GM19397 (cell line): ENCODE results near the gene RALGAPA1.
"Not testable (repeated sequence)": the region's sequence is repeated elsewhere in the genome, so short reads cannot be mapped to it uniquely, and the experiment has no call there.

Source experiments
- ATAC-seq: cut with Tn5 transposase; IDR thresholded peaks from one replicate; pipeline ENCODE4 v1.9.1; 2021; ENCODE audit warnings: mild to moderate bottlenecking, moderate library complexity; ENCODE audit not compliant: unreplicated experiment

RALGAPA1 gene

GRCh38 chr14:35766036-35766699 is 42.9 kb downstream of the RALGAPA1 start:
- ATAC-seq = no peak

DNA sequence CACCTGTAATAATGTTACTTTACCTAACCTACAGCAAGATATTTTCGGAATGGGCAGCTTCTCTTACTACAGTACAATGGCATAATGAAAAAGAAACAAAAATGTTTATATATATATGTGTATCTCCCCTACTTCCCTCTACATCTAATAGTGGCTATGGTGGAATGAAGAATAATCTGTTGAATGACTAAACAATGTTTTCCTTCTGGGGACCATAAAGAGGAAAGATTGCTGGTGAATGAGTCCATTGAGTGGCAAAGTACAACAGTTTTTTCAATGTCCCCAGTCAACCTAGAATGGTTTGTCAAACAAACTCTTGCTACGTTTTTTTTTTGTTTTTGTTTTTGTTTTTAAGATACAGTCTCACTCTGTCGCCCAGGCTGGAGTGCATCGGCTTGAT is 47.2 kb downstream of the RALGAPA1 start:
- no peak for ATAC-seq

- no peak for ATAC-seq
Observed at GRCh38 chr14:35760143-35760542, 49.0 kb downstream of the RALGAPA1 start.

GRCh38 chr14:35758523-35759129 is 50.5 kb downstream of the RALGAPA1 start:
- no peak for ATAC-seq

DNA sequence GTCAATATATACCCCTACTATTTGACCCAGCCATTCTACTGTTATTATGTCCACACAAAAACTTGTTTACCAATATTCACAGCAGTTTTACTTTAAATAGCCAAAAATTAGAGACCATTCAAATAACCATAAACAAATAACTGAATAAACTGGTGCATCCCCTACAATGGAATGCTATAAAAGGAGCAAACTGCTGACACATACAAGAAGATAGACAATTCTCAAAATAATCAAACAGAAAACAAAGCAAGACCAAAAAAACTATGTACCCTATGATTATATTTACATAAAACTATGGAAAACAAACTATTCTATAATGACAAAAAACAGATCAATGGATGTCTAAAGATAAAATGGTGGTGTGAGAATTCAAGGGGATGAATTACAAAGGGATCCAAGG is 54.4 kb downstream of the RALGAPA1 start:
- ATAC-seq = no peak

- no peak for ATAC-seq
Observed at GRCh38 chr14:35752380-35752779, 56.7 kb downstream of the RALGAPA1 start.

DNA sequence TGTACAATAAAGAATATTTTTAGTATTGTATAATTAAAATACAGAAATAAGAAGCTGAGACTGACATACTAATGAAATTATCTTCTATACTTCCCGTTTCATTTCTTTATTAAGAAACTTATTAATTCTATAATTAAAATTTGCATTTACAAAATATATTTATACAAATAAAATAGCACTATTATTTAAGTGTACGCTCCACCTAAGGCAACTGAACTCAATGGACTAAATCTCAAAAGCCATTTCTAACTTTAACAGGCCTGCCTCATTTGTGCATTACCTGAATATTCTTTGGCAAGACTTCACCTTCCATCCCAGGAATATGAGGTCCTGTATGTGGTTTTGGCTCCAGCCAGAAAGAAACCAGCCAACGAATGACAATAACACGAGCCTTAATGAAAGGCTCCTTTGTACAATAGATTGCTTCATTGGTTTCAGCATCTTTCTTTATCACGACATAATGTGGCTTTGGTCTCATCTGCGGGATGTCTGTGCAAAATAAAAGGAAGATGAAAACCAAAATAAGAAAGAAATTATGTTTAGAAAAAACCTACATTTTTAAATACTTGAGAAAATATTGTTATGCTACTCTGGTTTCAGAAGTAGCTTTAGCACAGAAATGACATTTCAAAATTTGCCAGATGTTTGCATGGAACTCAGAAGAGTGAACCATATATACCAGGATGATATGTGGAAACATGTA is 58.7 kb downstream of the RALGAPA1 start:
- ATAC-seq = no peak

DNA sequence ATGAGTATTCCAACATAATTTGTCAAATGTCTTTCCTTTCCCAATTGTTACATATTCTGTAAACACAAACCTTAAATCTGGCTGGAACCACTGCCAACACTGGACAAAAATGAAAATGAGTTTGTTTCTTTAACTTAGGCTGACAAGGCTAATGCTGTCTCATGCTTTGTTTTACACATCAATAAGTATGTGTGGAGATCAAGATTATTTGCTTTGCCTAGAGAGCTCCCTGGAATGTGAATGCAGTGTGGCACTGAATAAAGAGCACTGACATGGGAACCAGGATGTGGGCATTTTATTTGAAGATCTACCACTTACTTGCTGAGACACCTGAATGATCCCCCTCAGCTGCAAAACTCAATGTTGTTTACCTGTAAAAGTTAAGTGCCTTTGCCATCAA is 61.7 kb downstream of the RALGAPA1 start:
- ATAC-seq = no peak

DNA sequence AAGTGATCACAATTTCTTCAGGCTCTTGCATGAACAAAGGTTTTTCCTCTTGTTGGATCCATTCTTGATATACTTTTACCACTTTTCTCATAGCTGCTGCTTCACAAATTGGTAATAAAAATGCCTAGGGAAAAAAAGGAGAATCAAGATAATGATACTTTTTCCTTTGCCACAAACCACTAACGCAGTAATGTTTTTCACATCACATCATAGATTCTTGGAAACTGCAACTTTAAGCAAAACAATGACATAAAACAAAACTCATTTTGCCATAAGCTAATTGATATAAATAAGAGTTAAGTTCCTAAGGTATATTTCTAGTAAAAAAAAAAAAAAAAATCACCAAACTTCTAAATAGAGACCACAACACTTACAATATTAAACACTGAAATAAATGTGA is 66.7 kb downstream of the RALGAPA1 start:
- no peak for ATAC-seq

- no peak for ATAC-seq
Observed at GRCh38 chr14:35742032-35742371, 67.1 kb downstream of the RALGAPA1 start.

- ATAC-seq = no peak
Observed at GRCh38 chr14:35741345-35742031, 67.6 kb downstream of the RALGAPA1 start.

- no peak for ATAC-seq
Observed at GRCh38 chr14:35740215-35740614, 68.9 kb downstream of the RALGAPA1 start.

DNA sequence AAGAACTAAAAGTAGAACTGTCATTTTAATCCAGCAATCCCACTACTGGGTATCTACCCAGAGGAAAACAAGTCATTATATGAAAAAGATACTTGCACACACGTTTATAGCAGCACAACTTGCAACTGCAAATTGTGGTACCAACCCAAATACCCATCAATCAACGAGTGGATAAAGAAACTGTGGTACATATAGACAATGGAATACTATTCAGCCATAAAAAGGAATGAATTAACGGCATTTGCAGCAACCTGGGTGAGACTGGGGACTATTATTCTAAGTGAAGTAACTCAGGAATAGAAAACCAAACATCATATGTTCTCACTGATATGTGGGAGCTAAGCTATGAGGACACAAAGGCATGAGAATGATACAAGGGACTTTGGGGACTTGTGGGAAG is 73.9 kb downstream of the RALGAPA1 start:
- ATAC-seq = not testable (repeated sequence)

- not testable (repeated sequence) for ATAC-seq
Observed at GRCh38 chr14:35733510-35733909, 75.6 kb downstream of the RALGAPA1 start.

- no peak for ATAC-seq
Observed at GRCh38 chr14:35730871-35731270, 78.2 kb downstream of the RALGAPA1 start.

- ATAC-seq = no peak
Observed at GRCh38 chr14:35727764-35728163, 81.3 kb downstream of the RALGAPA1 start.

DNA sequence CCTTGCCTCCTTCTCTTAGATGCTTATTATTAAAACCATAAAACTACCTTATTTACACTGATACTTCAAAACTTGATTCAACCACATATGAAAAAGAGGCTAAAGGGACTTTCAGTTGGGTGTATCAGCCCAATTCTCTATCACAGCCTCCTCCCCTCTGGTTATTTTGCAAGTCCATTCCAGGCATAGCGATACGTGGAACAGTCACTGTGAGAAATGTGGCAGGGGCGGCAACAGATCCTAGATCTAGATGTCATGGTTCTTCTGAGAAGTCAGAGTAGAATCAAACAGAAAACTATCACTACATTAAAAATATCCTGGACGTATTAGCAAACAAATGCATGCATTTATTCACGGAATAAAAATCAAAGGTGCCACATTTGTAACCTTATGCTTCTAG is 83.2 kb downstream of the RALGAPA1 start:
- no peak for ATAC-seq

- no peak for ATAC-seq
Observed at GRCh38 chr14:35715079-35715478, 94.0 kb downstream of the RALGAPA1 start.

- no peak for ATAC-seq
Observed at GRCh38 chr14:35712466-35712865, 96.6 kb downstream of the RALGAPA1 start.

DNA sequence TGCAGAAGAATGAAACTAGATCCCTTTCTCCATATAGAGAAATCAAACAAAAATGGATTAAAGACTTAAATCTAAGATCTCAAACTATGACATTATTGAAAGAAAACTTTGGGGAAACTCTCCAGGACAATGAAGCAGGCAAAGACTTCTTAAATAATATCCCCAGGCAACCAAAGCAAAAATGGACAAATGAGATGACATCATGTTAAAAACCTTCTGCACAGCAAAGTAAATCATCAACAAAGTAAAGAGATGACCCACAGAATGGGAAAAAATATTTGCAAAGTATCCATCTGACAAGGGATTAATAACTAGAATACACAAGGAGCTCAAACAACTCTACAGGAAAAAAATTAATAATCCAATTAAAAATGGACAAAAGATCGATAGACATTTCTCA is 101.0 kb downstream of the RALGAPA1 start:
- ATAC-seq = no peak

GRCh38 chr14:35705636-35706035 is 103.5 kb downstream of the RALGAPA1 start:
- ATAC-seq = no peak
